Ureter (tissue), 1 donor: ENCODE measurements around the gene GEMIN7. TPM values are rescaled to one million over a fixed set of nuclear protein-coding genes. Genes with fewer than 3 reads are reported as not detected.

ENCODE experiments used
- DNase-seq: peaks from one replicate; pipeline ENCODE4 v3.0.0-alpha.2; 2020; ENCODE audit warnings: low spot score
- total RNA-seq: library from RNA; stranded (reverse); gene quantifications from one replicate; pipeline ENCODE4 v1.2.4, GENCODE V29; 2023
- donor health status: DM: yes; HTN: yes; CAD: no.

Gene GEMIN7
- total RNA-seq, 1 donor from 2014 or later, result 19.9 TPM

- DNase-seq, result no peak
Measured at GRCh38 chr19:45061965-45062364, 17.1 kb upstream of the GEMIN7 start.

DNA sequence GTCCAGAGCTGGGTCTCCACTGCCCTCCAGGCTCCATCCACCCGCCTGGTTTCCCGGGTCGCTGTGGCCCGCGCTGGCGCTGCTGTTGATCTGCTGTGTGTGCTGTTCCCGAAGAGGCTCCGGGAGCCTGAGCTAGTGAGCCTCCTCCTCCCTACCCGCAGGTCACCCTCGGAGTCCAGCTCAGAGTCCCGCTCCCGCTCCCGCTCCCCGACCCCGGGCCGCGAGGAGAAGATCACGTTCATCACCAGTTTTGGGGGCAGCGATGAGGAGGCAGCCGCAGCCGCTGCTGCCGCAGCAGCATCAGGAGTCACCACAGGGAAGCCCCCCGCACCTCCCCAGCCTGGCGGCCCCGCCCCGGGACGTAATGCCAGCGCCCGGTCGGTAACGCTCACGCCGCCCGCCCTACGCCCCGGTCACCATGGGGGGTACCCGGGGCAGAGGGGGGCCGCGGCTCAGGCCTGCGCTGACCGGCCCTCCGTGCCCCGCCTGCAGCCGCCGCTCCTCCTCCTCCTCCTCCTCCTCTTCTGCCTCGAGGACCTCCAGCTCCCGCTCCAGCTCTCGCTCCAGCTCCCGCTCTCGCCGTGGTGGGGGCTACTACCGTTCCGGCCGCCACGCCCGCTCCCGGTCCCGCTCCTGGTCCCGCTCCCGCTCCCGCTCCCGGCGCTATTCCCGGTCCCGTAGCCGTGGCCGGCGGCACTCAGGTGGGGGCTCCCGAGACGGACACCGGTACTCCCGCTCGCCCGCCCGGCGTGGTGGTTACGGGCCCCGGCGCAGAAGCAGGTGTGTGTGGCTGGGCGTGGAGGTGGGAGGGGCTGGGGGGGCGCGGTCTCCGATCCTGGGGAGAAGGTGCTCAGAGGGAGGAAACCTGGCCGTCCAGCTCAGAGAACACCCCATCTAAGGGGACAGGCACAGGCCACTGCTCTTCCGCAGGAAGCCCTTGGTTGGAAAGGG, 14.9 kb upstream of the GEMIN7 start:
- DNase-seq, result no peak

GRCh38 chr19:45066921-45067661, 12.0 kb upstream of the GEMIN7 start:
- no peak for DNase-seq

- DNase-seq, result no peak
Measured at GRCh38 chr19:45068041-45068440, 11.0 kb upstream of the GEMIN7 start.

DNA sequence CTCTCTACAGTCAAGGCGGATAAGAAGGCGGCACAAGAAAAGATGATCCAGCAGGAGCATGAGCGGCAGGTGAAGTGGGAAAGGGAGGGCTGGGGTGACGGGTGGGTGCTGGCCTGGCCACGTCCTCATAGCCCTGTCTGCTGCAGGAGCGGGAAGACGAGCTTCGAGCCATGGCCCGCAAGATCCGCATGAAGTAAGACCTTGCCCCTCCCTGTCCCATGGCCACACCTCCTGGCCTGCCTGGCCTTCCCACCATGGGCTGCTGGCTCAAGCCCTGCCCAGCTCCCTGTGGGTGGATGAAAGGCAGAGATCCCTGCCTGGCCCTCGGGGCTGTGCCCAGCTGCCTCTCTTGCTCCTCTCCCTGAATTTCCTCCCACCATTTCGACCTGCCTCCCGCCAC, 10.0 kb upstream of the GEMIN7 start:
- no peak for DNase-seq

DNA sequence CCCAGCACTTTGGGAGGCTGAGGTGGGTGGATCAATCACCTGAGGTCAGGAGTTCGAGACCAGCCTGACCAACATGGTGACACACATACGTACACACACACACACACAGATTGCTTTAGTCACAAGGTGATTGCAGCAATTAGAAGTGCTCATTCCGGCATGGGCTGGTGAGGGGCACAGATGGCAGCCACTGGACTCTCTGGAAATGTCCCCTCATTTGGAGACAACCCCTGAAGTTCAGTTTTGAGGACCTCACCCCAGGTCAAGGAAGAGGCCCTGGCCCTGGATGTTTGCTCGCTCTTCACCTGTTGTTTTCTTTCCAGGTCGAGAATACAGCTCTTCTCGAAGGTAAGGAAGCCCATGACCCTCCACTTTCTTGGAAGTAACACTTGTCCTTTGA, 8.8 kb upstream of the GEMIN7 start:
- DNase-seq, result no peak

DNA sequence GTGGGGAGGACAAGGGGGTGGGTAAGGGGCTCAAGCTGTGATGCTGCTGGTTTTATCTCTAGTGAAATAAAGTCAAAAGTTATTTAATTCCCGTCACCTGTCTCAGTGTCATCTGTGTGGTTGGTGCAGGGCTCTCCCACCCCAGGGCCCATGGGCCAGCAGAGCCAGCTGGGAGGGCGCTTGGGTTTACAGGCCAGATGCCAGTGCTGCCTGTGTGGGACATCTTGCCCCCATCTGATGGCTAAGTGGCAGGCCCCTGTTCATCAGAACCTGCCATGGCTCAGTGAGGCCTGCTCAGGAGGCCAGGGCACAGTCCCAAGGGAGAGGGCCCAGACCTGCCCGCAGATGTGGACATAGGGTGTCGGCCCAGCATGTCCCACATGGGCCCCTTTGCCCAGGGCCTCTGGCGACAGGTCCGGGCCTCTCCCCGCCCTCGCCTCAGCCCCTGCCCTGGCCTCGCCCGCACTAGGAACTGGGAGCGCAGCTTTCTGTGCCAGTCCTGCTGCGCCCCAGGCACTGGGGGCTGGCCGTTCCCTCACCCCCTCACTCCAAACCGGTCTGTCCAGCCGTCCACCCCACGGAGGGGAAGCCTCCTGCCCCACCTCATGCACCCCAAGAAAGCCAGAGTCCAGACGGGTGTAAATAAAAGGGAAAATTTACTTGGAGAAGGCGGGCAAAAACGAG, 8.1 kb upstream of the GEMIN7 start:
- no peak for DNase-seq

GRCh38 chr19:45071545-45071938, 7.5 kb upstream of the GEMIN7 start:
- no peak for DNase-seq

- DNase-seq, result no peak
Measured at GRCh38 chr19:45071969-45072790, 6.9 kb upstream of the GEMIN7 start.

DNA sequence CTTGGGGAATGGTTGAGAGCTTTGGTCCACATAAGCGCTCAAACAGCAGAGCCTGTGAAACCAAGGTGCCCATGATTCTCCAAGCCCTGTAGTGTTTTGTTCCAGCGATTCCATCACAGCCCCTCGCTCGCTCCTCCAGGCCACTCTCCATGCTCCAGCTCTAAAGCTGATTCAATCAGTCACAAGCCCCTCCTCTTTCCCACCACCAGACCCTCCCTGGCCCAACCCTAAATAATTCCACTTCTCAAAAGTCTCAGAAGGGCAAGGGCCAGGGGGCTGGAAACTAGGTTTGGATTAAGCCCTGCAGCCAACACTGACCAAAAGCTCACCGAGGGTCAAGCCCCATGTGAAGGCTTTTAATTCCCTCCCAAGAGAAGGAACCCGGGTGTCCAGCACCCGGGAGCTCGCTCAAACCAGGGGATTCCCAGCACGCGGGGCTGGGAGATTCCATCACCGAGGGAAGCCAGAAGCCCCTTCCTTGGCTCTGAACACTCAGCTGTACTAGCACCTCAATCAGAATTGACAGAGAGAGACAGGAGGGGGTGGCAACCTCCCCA, 4.2 kb upstream of the GEMIN7 start:
- no peak for DNase-seq

DNA sequence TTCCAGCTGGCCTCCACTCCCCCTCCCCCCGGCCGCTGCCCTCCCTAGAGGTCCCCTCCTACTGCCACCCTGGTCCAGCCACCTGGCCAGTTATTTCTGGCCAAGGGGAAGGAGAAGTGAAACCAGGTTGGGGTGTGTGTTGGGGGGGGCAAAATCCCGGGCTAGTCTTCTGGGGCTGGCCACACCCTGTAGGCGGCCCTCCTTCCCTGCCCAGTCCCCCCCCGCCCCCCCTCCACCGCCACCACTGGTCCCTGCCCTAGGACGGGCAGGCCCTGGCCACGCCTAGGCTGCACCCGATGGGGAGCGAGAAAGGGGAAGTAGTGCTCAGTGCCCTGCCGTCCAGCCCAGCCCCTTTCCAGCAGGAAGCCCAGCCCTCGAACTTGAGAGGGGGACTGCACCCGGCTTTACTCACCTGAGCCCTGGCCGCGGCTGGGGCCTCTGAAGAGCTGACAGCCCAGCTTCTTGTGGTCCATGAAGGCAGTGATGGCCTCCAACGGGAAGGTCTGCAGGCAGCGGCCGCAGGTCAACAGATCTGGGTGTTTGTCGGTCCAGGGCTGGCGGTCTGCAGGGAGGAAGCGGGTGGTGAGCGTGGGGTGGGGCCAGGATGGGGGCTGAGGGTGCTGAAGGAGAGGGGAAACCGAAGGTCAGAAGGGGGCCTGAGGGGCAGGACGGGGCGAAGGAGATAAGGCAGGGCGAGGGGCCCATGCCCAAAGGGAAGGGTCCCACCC, 3.6 kb upstream of the GEMIN7 start:
- DNase-seq, result peak; percentile 91

GRCh38 chr19:45076029-45076850, 2.8 kb upstream of the GEMIN7 start, which contains the start of gene ZNF296:
ZNF296 (minus strand) TSS chr19:45076478; CDS start chr19:45076373, 105 bp downstream.
- peak; percentile 83 for DNase-seq

GRCh38 chr19:45076851-45077730, 2.0 kb upstream of the GEMIN7 start:
- DNase-seq, result no peak

GRCh38 chr19:45078390-45079062, 534 bp upstream of the GEMIN7 start:
- no peak for DNase-seq

DNA sequence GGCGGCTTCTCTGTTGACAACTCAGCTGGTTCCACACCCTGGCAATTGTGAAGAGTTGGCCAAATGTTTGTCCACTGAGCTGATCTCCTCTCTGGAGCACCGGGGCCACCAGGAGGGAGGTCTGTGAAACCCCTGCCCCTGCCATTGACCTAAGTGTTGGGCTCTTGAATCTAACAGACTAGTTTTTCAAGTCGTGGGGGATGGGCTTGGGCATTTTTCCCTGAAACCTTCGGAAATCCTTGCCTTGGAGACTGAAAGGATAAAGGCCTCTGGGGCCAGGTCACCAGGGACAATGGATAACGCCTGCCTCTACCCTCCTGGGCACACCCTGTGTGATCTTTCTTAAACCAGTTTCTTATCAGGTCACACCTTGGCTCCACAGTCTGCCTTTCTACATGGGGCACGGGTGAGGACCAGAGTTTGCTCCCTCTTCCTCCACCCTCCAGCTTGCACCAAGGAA, 881 bp downstream of the GEMIN7 start:
- DNase-seq, result no peak

DNA sequence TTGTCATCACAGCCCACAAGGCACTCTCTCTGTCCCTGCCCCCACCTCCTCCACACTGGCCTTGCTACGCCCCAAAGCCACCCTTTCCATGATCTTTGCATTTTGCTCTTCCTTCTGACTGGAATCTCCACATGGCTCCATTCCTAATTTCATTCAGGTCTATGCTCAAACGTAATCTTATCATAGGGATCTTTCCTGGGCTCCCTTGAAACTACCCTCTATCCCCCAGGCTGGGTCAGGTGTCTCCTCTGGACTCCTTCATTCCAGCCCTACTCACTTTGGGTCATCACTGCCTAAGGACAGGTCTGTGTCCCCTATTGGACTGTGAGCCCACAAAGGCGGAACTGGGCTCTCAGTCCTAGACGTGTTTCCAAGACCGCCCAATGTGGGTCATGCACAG, 3.1 kb downstream of the GEMIN7 start:
- DNase-seq, result no peak

DNA sequence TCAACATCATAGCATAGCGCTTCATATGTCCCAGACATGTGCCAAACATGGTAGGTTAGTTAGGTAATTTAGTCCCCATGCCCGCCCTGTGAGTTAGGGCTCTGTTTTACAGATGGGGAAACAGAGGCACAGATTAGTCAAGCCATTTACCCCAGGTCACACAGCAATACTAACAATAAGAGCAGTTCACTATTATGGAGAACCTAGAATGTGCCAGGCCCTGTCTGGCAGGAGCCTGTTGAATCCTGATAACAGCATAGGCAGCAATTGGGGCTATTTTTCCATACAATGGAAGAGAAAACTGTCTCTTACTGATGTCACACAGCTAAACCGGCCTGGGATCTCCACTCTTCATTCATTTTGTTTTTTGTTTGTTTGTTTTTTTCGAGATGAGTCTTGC, 7.4 kb downstream of the GEMIN7 start:
- DNase-seq, result no peak

- DNase-seq, result no peak
Measured at GRCh38 chr19:45087531-45087930, 8.5 kb downstream of the GEMIN7 start.
